GM10248 (cell line): ENCODE results near the gene ACAA1.

Source experiments
- CTCF ChIA-PET: fragments of 300-600 bp; sonication (Branson Sonifier 250); formaldehyde crosslinking; extraction: SDS; loops from one replicate; lab custom pipeline; 2021; ENCODE audit warnings: antibody characterized with exemption; lab: Yijun Ruan, JAX
- POLR2A ChIA-PET: fragments of 350-650 bp; sonication (Branson Sonifier 250); formaldehyde crosslinking; extraction: SDS; loops from one replicate; lab custom pipeline; 2020; ENCODE audit warnings: antibody characterized with exemption; lab: Yijun Ruan, JAX
- DNase-seq: peaks from one replicate; pipeline ENCODE4 v3.0.0; 2012; ENCODE audit errors: extremely low spot score
- CTCF ChIP-seq: IDR thresholded peaks from 2 replicates; pipeline ENCODE4 v1.5.1; 2012; ENCODE audit warnings: mild to moderate bottlenecking, low read depth; ENCODE audit errors: extremely low read depth, missing control alignments, control extremely low read depth

ACAA1 gene

GRCh38 chr3:38126121-38126892 lies 10.6 kb downstream of the ACAA1 start:
- no peak for TF ChIP-seq CTCF
- CTCF ChIA-PET = interaction anchor here (0.6 to 2.2 kb wide), 2 partner anchors 9 to 125 kb away, joined by 3 to 14 read pairs; no protein-coding TSS in a partner anchor
- POLR2A ChIA-PET = interaction anchor here (1.4 kb wide), 1 partner anchor 11 kb away, joined by 4 read pairs; the partner anchor contains the start of gene ACAA1
- DNase-seq = no peak

GRCh38 chr3:38125305-38126120 lies 11.4 kb downstream of the ACAA1 start:
- TF ChIP-seq CTCF = no peak
- ChIA-PET CTCF (interaction anchor here (0.6 to 2.2 kb wide), 3 partner anchors 8 to 124 kb away, joined by 3 to 14 read pairs (median 4); no protein-coding TSS in a partner anchor), POLR2A (interaction anchor here (1.4 kb wide), 1 partner anchor 12 kb away, joined by 4 read pairs; the partner anchor contains the start of gene ACAA1)
- no peak for DNase-seq

- DNase-seq = no peak
- no peak for TF ChIP-seq CTCF
- POLR2A ChIA-PET = no interaction called here
- CTCF ChIA-PET = interaction anchor here (1.5 to 2.2 kb wide), 3 partner anchors 7 to 9 kb away, joined by 3 to 14 read pairs (median 4); no protein-coding TSS in a partner anchor
These were observed 12.4 kb downstream of the ACAA1 start for GRCh38 chr3:38124324-38125122.

- ChIA-PET POLR2A (no interaction called here), CTCF (interaction anchor here (1.7 to 7.0 kb wide), 2 partner anchors 8 to 357 kb away, joined by 5 to 71 read pairs; no protein-coding TSS in a partner anchor)
- no peak for DNase-seq
- TF ChIP-seq CTCF = no peak
These were observed 14.1 kb downstream of the ACAA1 start for GRCh38 chr3:38122712-38123290.

GRCh38 chr3:38121832-38122461 lies 15.0 kb downstream of the ACAA1 start:
- no peak for TF ChIP-seq CTCF
- CTCF ChIA-PET = interaction anchor here (0.8 to 7.0 kb wide), 4 partner anchors 9 to 358 kb away, joined by 3 to 71 read pairs (median 8); no protein-coding TSS in a partner anchor
- POLR2A ChIA-PET = no interaction called here
- DNase-seq = no peak
